SU-DHL-6 (cell line): ENCODE data around the gene KISS1.

Experiments
- H2AFZ ChIP-seq: fragments of 200-600 bp; sonication (generic); 2 replicates; pipeline ENCODE4 v1.6.1; 2014; ENCODE audit warnings: low read depth, mild to moderate bottlenecking, moderate library complexity, mixed read lengths, antibody characterized with exemption, low read length; ENCODE audit not compliant: severe bottlenecking
- H3F3A ChIP-seq: fragments of 200-600 bp; shearing (Covaris generic); 2 replicates; pipeline ENCODE4 v1.6.0; 2016; ENCODE audit warnings: antibody characterized with exemption, mild to moderate bottlenecking; ENCODE audit not compliant: insufficient read depth
- H3K27ac ChIP-seq: fragments of 200-600 bp; sonication (generic); 2 replicates; pipeline ENCODE4 v1.5.1; 2016; ENCODE audit warnings: low read depth, mild to moderate bottlenecking, low read length, moderate library complexity, mixed read lengths
- H3K27me3 ChIP-seq: fragments of 200-600 bp; sonication (generic), shearing (Covaris generic); 2 replicates; pipeline ENCODE4 v1.6.0; 2014; ENCODE audit warnings: mild to moderate bottlenecking, low read length
- H3K36me3 ChIP-seq: fragments of 200-600 bp; sonication (generic); 2 replicates; pipeline ENCODE4 v1.6.1; 2014; ENCODE audit warnings: mild to moderate bottlenecking, low read length, mixed read lengths
- H3K4me2 ChIP-seq: fragments of 300-600, 200-600 bp; shearing (Covaris generic), sonication (generic); 2 replicates; pipeline ENCODE4 v1.6.0; 2014; ENCODE audit warnings: low read length, low read depth, mild to moderate bottlenecking; ENCODE audit not compliant: poor library complexity, severe bottlenecking
- H3K4me3 ChIP-seq: fragments of 200-600 bp; sonication (generic); 2 replicates; pipeline ENCODE4 v1.5.1; 2014; ENCODE audit warnings: antibody characterized with exemption, low read length, mild to moderate bottlenecking, mixed read lengths; ENCODE audit not compliant: insufficient read depth, poor library complexity, severe bottlenecking
- H3K79me2 ChIP-seq: fragments of 200-600 bp; sonication (generic); 2 replicates; pipeline ENCODE4 v1.6.1; 2014; ENCODE audit warnings: mild to moderate bottlenecking, low read length, moderate library complexity; ENCODE audit not compliant: insufficient read depth
- H3K9ac ChIP-seq: fragments of 200-600 bp; sonication (generic); 2 replicates; pipeline ENCODE4 v1.7.0; 2014; ENCODE audit warnings: mild to moderate bottlenecking, low read length
- H3K9me2 ChIP-seq: fragments of 200-600 bp; sonication (generic); replicated peaks from 2 replicates; pipeline ENCODE4 v1.6.1; 2014; ENCODE audit warnings: low read length; ENCODE audit not compliant: insufficient read depth
- H3K9me3 ChIP-seq: fragments of 200-600 bp; sonication (generic); 2 replicates; pipeline ENCODE4 v1.6.1; 2014; ENCODE audit warnings: low read length, mixed read lengths; ENCODE audit not compliant: insufficient read depth
- H4K20me1 ChIP-seq: fragments of 200-600 bp; sonication (generic); 2 replicates; pipeline ENCODE4 v1.6.1; 2014; ENCODE audit warnings: low read depth, mild to moderate bottlenecking, antibody characterized with exemption, low read length, moderate library complexity, mixed read lengths
- CTCF ChIP-seq: fragments of 200-600 bp; sonication (generic); IDR thresholded peaks from one replicate; pipeline ENCODE4 v1.5.1; 2017; ENCODE audit warnings: antibody characterized with exemption, mild to moderate bottlenecking, low read length, moderate library complexity; ENCODE audit not compliant: insufficient read depth, poor library complexity, severe bottlenecking
- EZH2phosphoT487 ChIP-seq: fragments of 200-600 bp; sonication (generic), shearing (Covaris generic); conservative IDR thresholded peaks from 2 replicates; pipeline ENCODE4 v1.6.1; 2018; ENCODE audit warnings: mild to moderate bottlenecking, antibody characterized with exemption, low read length, moderate library complexity, mixed read lengths

Gene KISS1

GRCh38 chr1:204232526-204232925 lies 36.2 kb upstream of the KISS1 start:
- Histone ChIP-seq H3K36me3 (no peaks in the 10 kb centered on the region), H3K4me2 (no peak overlapping the region), H3F3A (no peaks in the 10 kb centered on the region), H3K9ac (no peak overlapping the region), H2AFZ (no peak overlapping the region), H4K20me1 (no peaks in the 10 kb centered on the region), H3K79me2 (no peaks in the 10 kb centered on the region), H3K9me3 (no peaks in the 10 kb centered on the region), H3K27me3 (no peaks in the 10 kb centered on the region), H3K9me2 (no peaks in the 10 kb centered on the region), H3K4me3 (no peak overlapping the region), H3K27ac (no peak overlapping the region)
- TF ChIP-seq EZH2phosphoT487 (no peak), CTCF (no peak)

GRCh38 chr1:204230211-204230610 lies 33.9 kb upstream of the KISS1 start:
- no peaks in the 10 kb centered on the region for H3K9me3 ChIP-seq
- no peak overlapping the region for H3K4me3 ChIP-seq
- no peaks in the 10 kb centered on the region for H3K9me2 ChIP-seq
- no peaks in the 10 kb centered on the region for H3K79me2 ChIP-seq
- TF ChIP-seq CTCF (no peak), EZH2phosphoT487 (no peak)
- no peak overlapping the region for H3K9ac ChIP-seq
- no peaks in the 10 kb centered on the region for H3F3A ChIP-seq
- no peaks in the 10 kb centered on the region for H3K36me3 ChIP-seq
- H4K20me1 ChIP-seq: no peaks in the 10 kb centered on the region
- H3K27ac ChIP-seq: no peak overlapping the region
- H3K4me2 ChIP-seq: no peak overlapping the region
- H2AFZ ChIP-seq: no peak overlapping the region
- no peaks in the 10 kb centered on the region for H3K27me3 ChIP-seq

- Histone ChIP-seq H3K9me3 (no peaks in the 10 kb centered on the region), H3K9ac (no peak overlapping the region), H3F3A (no peaks in the 10 kb centered on the region), H3K36me3 (no peaks in the 10 kb centered on the region), H3K27ac (no peak overlapping the region), H3K4me3 (no peak overlapping the region), H3K27me3 (no peaks in the 10 kb centered on the region), H3K9me2 (no peaks in the 10 kb centered on the region), H2AFZ (no peak overlapping the region), H4K20me1 (no peaks in the 10 kb centered on the region), H3K4me2 (no peak overlapping the region), H3K79me2 (no peaks in the 10 kb centered on the region)
- TF ChIP-seq CTCF (no peak), EZH2phosphoT487 (no peak)
Measured at GRCh38 chr1:204228896-204229295, 32.6 kb upstream of the KISS1 start.
